DOHH2 (cell line): Measurements from ENCODE around the gene SELENOK.

ENCODE experiments used
- CTCF ChIP-seq: fragments of 200-600 bp; sonication (generic); IDR thresholded peaks from one replicate; pipeline ENCODE4 v1.5.1; 2014; ENCODE audit warnings: antibody characterized with exemption, mild to moderate bottlenecking, low read depth, low read length; ENCODE audit not compliant: poor library complexity, severe bottlenecking
- EZH2phosphoT487 ChIP-seq: fragments of 200-600 bp; sonication (generic); IDR thresholded peaks from 2 replicates; pipeline ENCODE4 v1.6.1; 2017; ENCODE audit warnings: borderline replicate concordance, mild to moderate bottlenecking, antibody characterized with exemption, low read length, moderate library complexity, mixed read lengths

DNA sequence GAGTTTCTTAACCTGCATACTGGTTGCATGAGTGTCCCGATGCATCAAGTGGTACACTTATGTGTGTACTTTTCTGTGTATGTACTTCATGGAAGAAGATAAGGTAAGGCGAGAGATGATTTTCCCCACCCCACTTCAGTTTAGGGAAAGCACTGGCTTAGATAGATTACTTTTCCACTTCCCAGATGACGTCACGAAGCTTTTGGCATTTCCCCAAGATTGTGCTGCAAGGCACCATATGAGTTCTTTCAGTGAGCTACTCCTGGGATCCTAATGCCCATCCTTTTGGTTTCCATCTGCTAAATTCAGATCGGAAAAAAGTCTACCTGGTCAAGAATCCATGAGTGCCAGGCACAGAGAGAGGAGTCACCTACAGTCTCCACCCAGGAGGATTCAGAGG, 40.8 kb downstream of the SELENOK start:
- TF ChIP-seq CTCF (no peak), EZH2phosphoT487 (no peak)
